Retina (tissue), 1 donor: ENCODE data around the gene WNT9A.

Experiments used
- DNase-seq: peaks from one replicate; pipeline ENCODE4 v3.0.0-alpha.2; 2016

The WNT9A gene

GRCh38 chr1:227939791-227940771 is 7.7 kb downstream of the WNT9A start:
- no peak for DNase-seq

DNA sequence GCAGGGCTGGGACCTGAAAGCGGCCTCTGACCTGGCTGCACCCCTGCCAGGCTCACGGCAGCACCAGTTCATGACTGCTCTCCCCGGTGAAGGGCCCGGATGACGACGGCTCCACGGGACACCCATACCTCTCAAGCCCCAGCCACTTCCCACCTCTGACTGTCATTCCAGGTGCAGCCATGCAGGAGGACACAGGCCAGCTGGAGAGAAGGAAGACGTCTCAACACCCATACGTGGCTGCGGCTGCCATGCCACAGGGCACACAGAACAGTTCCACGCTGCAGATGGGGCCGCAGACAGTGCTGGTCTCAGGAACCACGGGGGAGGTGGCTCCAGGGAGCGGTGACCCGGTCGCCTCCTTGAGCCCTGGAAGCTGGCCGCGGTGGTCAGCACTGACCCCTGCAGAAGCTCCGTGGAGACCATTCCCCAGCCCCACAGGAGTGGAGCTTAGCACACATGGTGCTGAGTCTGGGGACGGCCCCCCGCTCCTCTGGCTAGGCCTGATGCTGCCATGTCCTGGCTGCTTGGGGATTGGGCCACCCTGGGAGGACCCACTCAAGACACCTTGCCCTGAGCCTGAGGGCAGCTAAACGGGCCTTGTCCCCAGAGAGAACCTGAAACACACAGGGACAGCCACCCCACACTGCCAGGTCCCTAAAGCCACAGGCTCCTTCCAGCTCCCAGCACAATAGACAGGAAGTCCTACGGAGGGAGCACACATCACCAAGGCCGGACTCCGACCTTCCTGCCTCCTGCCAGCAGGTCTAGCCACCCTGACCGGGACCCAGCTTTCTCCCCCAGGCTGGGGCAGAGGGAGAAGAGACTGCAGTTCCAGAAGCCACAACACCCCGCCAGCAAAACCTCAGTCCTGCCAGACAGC is 8.6 kb downstream of the WNT9A start:
- DNase-seq, result no peak

- no peak for DNase-seq
Measured at GRCh38 chr1:227938276-227938675, 9.5 kb downstream of the WNT9A start.

DNA sequence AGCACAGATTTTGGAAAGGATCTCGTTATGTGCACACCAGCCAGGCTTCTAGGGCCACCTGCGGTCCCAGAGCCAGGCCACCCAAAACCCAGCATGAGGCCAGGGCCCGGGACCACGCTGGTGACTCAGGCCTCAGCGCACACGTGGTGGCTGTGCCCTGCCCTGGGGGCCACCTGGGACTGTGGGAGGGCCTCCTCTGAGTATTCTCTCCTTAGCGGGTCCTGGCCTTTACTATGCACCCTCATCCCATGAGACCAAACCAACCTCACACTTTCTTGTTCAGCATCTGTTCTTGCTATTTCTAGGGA is 9.9 kb downstream of the WNT9A start:
- DNase-seq, result no peak

GRCh38 chr1:227937031-227937837 is 10.5 kb downstream of the WNT9A start:
- no peak for DNase-seq

- no peak for DNase-seq
Measured at GRCh38 chr1:227935826-227936225, 11.9 kb downstream of the WNT9A start.

GRCh38 chr1:227934476-227935313 is 13.0 kb downstream of the WNT9A start:
- no peak for DNase-seq

- DNase-seq, result no peak
Measured at GRCh38 chr1:227929751-227930472, 17.8 kb downstream of the WNT9A start.

- no peak for DNase-seq
Measured at GRCh38 chr1:227928811-227929375, 18.8 kb downstream of the WNT9A start.

- DNase-seq, result no peak
Measured at GRCh38 chr1:227927971-227928741, 19.6 kb downstream of the WNT9A start.

DNA sequence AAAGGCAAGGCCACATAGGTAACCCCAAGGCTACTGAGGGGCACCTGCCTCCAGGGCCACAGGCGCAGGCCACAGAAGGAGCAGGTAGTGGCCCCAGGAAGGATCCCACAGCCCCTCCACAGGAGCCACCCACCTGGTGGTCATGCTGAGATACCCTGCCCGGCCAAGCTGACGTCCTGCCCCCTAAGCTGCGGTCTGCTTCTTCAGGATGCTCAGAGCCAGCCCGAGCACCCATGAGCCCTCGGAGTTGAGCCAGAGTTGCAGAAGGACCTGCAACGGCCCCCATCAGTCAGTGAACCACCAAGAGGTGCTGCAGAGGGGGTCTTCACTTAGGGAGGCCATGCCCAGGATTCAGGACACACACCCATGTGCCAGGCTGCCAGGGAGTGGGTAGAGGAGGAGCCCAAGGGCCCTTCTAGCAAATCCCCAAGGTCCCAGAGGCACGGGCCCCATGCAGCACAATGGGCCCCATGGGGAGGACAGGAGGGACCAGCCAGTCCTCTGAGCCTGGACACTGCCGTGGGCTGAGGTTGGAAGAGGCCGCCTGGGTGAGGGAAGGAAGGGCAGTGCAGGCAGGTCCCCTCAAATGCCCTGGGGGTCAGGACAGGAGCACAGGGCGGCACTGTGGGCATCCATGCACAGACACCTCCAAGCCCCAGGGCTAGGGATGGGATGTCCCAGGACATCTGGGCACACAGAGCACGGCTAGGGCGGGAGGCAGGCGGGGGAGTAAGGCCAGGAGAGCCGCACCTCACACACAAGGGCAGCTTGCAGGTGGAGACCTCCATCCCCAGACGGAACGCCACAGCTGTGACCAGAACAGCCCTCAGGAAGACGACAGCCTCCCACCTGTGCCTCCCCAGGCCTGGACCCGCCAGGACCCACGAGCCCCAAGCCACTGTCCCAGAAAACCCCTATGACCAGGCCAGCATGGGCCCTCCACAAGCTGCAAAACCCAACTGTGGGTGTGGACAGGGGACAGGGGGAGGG is 20.5 kb downstream of the WNT9A start:
- no peak for DNase-seq

DNA sequence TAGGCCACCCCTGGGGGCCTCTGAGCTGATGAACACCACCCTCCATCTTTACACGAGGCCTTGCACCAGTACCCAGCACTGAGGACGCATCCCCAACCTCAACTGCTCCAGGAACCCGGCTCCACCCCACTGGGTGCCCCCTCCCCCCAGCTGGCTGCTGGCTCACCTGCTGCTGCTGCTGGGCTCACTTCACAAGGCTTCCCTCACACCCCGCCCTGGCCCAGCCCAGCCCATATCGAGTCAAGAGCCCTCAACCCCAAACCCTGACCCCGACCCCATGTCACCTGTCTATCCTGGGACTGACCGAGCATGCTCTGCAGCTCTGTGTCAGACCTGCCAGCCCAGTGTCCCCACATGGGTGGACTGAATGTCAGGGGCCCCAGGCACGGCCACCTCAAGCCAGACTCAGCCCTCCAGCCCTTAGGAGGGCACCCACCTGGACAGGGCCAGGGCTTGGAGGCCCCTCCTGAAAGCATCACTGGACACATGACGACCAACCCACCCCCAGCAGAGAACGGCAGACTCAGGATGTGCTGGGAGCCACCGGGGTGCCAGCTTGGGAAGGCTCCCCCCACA is 21.4 kb downstream of the WNT9A start:
- no peak for DNase-seq

DNA sequence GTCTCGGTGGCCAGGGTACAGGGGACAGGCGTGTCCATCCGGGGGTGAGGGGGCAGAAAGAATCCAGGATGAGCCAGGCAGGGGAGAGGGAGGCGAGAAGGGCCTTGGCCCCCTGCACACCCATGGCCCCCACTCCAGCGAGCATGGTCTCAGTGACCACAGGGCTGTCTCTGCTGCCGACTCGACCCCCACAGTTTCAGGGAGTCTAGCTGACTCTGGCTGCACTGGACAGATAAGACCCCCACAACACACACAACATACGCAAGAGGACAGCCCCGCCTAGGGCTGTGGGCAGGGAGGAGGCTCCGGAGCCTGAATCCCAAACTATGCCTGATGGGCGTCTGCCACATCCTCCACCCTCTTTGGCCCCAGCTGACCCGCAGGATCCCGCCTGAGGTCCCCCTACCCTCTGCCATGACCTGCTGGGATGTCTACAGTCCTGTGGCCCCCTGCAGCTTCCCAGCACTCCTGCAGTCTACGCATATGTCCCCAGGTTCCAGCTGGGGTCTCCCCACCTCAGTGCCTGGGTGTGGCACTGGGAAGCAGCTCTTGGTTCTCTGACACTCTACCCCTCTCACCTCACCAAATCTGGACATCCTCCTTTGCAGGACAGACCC is 22.0 kb downstream of the WNT9A start:
- DNase-seq, result no peak

- DNase-seq, result no peak
Measured at GRCh38 chr1:227924833-227925574, 22.7 kb downstream of the WNT9A start.

- DNase-seq, result no peak
Measured at GRCh38 chr1:227924168-227924832, 23.4 kb downstream of the WNT9A start.

DNA sequence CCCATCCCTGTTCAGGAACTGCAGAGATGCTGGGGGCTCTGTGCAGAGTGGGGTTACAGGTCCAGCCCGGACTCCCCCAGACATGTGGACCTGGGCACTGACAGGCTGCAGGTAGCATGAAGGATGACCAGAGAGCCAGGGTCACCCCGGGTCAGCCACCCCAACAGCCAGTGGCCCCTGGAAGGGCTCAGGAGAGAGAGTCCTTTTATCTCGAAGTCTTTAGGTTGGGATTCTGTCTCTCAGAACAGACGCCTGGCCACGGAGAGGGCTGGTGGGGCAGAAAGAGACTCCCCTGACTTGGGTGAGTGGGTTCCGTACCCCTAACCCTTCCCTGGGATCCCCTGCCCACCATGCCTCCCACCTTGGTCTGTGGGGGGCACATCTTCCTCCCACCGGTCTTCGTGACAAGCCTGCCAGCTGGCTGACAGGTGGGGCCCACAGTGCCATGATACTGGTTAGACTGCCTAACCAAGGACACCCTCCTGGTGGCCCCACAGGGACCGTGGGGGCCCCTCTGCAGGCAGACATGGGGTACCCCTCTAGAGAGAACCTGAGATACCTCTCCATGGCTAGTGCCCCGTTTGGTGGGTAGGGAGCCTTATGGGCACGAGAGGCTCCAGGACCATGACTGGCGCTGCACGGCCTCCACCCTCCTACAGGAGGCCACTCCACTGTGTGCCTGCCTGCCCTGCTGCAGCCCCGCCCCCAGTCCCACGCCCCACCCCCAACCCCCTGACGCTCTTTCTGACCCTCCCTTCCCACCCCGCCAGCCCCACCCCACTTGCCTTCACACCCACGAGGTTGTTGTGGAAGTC is 24.2 kb downstream of the WNT9A start:
- no peak for DNase-seq
